Esophagus mucosa (tissue), 1 donor: ENCODE results near the gene MTRF1. TPM values are rescaled to one million over a fixed set of nuclear protein-coding genes. Genes with fewer than 3 reads are reported as not detected.
"Not testable (repeated sequence)": the region's sequence is repeated elsewhere in the genome, so short reads cannot be mapped to it uniquely, and the experiment has no call there.

Experiments used
- ATAC-seq: fragments of 200-7000 bp; cut with Tn5 transposase; one replicate; pipeline ENCODE4 v1.9.1; 2020
- total RNA-seq: library from RNA; stranded (reverse); gene quantifications from one replicate; pipeline ENCODE4 v1.2.4, GENCODE V29; 2023
- donor health status: DM: yes; HTN: yes; CAD: no.

Gene MTRF1
- total RNA-seq, 1 donor from 2014 or later = 9.2 TPM

GRCh38 chr13:41220401-41220800, 43.0 kb downstream of the MTRF1 start:
- no peak for ATAC-seq

- ATAC-seq = peak; percentile 96
Measured at GRCh38 chr13:41216160-41216559, 47.2 kb downstream of the MTRF1 start.

- no peak for ATAC-seq
Measured at GRCh38 chr13:41213919-41214318, 49.5 kb downstream of the MTRF1 start.

DNA sequence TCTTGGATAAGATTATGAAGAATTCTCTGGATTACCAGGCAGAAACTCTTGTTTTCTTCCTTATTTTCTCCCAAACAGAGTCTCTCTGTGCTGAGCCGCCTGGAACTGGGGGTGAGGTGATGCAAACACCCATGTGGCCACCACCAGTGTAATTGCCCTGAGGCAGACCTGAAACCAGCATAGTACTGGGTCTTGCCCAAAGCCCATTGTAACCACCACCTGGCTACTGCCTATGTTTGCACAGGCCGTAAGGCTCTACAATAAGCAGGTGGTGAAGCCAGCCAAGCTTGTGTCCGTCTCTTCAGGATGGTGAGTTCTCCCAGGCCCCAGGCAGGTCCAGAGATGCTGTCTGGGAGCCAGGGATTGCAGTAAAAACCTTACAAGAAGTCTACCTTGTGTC, 50.1 kb downstream of the MTRF1 start:
- ATAC-seq = no peak

DNA sequence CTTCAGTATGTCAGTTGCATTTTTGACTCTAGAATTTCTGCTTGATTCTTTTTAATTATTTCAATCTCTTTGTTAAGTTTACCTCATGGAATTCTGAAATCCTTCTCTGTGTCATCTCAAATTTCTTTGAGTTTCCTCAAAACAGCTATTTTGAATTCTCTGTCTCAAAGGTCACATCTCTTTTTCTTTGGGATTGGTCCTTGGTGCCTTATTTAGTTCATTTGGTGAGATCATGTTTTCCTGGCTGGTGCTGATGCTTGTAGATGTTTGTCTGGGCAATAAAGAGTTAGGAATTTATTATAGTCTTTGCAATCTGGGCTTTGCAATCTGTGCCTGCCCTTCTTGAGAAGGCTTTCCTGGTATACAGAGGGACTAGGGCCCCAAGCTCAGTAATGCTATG, 50.5 kb downstream of the MTRF1 start:
- ATAC-seq = no peak

GRCh38 chr13:41211062-41211461, 52.3 kb downstream of the MTRF1 start:
- no peak for ATAC-seq

GRCh38 chr13:41206467-41206866, 56.9 kb downstream of the MTRF1 start:
- no peak for ATAC-seq

GRCh38 chr13:41203810-41204209, 59.6 kb downstream of the MTRF1 start:
- ATAC-seq = no peak

- ATAC-seq = no peak
Measured at GRCh38 chr13:41200126-41200525, 63.2 kb downstream of the MTRF1 start.

GRCh38 chr13:41199526-41199925, 63.9 kb downstream of the MTRF1 start:
- ATAC-seq = peak; percentile 72

GRCh38 chr13:41199079-41199478, 64.3 kb downstream of the MTRF1 start:
- no peak for ATAC-seq

GRCh38 chr13:41196620-41197019, 66.8 kb downstream of the MTRF1 start:
- no peak for ATAC-seq

GRCh38 chr13:41196011-41196410, 67.4 kb downstream of the MTRF1 start:
- no peak for ATAC-seq

- peak; percentile 96 for ATAC-seq
Measured at GRCh38 chr13:41193919-41194824, 69.2 kb downstream of the MTRF1 start, which contains the start of gene KBTBD7. TSS of gene KBTBD7 (minus strand) at chr13:41194569. CDS start at chr13:41194257, 312 bp downstream.

DNA sequence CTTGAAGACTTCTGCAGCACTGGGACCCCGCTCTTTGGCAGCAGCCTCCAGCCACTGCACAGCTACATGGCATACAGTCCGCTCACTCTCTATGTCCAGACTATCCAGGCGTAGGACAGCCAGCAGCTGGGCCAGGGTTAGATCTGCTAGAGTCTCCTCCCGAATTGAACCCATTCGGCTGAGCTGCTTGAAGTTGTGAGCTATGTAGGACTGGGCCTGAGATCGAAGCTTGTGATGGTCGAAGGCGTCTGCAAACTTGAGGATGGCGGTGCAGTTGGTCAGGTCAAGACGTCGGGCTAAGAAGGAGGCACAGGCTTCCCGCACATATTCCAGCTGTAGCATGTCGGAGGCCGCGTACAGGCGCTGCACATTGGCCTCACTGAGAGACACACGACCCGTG, 69.9 kb downstream of the MTRF1 start:
- ATAC-seq = no peak

- no peak for ATAC-seq
Measured at GRCh38 chr13:41188584-41188983, 74.8 kb downstream of the MTRF1 start.

GRCh38 chr13:41186481-41186880, 76.9 kb downstream of the MTRF1 start:
- ATAC-seq = no peak

GRCh38 chr13:41182231-41182630, 81.1 kb downstream of the MTRF1 start:
- ATAC-seq = no peak

DNA sequence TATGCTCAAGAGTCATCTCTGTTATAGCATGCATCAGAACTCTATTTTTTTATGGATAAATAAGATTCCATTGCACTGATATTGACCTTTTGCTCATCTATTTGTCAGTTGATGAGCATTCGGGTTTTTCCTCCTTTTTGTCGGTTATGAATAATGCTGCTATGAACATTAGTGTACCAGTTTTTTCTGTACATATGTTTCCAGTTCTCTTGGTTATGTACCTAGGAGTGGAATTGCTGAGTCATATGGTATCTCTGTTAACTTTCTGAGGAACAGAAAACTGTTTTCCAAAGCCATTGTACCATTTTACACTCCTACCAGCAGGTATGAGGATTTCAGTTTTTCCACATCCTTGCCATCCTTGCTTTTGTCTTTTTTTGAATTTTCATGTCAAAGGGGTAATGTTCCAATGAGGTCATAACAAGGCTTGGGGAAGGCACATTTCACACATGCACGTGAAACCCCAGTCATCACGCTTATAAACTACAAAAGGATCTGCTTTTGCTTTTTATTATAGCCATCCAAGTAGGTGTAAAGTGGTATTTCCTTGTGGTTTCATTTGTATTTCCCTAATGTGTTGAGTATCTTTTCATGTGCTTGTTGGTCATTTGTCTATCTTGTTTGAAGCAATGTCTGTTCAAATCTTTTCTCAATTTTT, 83.7 kb downstream of the MTRF1 start:
- no peak for ATAC-seq

DNA sequence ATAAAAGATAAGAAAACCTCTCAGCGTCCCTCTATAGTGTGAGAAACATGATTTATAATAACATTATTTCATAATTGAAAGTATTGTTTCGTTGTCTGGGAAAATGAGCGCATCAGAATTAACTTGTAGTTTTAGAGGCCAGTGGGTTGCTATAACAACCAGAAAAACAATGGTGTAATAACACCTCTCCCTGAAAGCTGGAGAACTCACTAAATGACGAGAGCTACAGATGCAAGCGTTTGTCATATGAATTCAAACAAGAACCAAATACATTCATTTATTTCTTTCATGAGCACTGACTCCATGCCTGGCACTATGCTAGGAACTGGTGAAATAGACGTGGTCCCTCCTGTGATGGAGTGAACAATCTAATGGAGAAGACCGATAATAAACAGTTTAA, 85.3 kb downstream of the MTRF1 start:
- ATAC-seq = no peak

DNA sequence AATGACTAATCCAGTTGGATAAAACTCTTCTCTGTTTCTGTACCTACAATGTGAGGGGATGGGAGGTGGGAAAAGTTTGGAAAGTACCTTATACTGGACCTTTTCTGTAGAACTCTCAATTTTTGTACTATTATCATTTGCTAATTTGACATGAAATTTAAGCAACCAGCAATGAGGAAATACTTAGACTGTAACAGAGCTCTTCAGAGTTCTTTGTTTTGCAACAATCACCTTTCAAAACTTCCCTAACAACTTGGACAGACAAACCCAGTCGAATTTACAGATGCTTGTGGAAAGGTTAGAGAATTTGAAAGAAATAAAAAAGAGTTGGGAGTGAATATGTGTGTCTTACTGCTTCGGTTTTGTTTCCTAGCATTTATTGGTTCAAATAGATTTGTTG, 85.8 kb downstream of the MTRF1 start:
- no peak for ATAC-seq

GRCh38 chr13:41175576-41175975, 87.8 kb downstream of the MTRF1 start:
- ATAC-seq = not testable (repeated sequence)
